ENCODE data around the gene SH3PXD2B. TPM values are rescaled to one million over a fixed set of nuclear protein-coding genes. Genes with fewer than 3 reads are reported as not detected.
"Not testable (repeated sequence)": the region's sequence is repeated elsewhere in the genome, so short reads cannot be mapped to it uniquely, and the experiment has no call there.

Gene SH3PXD2B
- total RNA-seq, 2 experiments from 2014 or later, result 0.60 to 0.95 TPM

DNA sequence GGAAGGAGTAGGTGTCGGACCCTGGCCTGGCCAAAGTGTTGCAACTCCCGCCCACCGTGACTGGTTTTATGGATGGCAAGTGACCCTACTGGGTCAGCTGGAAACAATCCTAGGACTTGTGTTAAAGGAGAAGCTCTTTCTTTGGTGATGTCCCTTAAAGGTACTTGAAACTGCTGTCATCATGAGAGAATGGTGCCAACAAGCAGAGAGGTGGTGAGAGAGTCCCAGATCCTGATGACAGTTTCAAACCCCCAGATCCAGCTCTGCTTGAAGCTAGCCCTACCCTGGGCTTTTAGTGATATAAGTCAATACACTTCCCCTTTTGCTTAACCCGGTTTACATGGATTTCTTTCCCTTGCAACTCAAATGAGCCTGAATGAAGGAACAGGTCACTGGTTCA lies 98.3 kb downstream of the SH3PXD2B start:
- ATAC-seq (ENCODE audit: poor library complexity) (no peak), DNase-seq (no peak)
- TF ChIP-seq, protein P1, sequence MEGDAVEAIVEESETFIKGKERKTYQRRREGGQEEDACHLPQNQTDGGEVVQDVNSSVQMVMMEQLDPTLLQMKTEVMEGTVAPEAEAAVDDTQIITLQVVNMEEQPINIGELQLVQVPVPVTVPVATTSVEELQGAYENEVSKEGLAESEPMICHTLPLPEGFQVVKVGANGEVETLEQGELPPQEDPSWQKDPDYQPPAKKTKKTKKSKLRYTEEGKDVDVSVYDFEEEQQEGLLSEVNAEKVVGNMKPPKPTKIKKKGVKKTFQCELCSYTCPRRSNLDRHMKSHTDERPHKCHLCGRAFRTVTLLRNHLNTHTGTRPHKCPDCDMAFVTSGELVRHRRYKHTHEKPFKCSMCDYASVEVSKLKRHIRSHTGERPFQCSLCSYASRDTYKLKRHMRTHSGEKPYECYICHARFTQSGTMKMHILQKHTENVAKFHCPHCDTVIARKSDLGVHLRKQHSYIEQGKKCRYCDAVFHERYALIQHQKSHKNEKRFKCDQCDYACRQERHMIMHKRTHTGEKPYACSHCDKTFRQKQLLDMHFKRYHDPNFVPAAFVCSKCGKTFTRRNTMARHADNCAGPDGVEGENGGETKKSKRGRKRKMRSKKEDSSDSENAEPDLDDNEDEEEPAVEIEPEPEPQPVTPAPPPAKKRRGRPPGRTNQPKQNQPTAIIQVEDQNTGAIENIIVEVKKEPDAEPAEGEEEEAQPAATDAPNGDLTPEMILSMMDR (IDR thresholded peaks at IDR 0.05), result no peak
- Histone ChIP-seq H3K9me3 (ENCODE audit: control insufficient read depth in 1 of 2, insufficient read depth in 1 of 2, low read length in 2 of 2) (no peaks in the 10 kb centered on the region), H3K27me3 (ENCODE audit: control insufficient read depth in 1 of 2, insufficient read depth in 2 of 2, low read length in 2 of 2) (no peaks in the 10 kb centered on the region), H3K27ac (ENCODE audit: low read depth in 1 of 2, low read length in 2 of 2) (no peak overlapping the region), H3K36me3 (ENCODE audit: insufficient read depth, low read length) (no peaks in the 10 kb centered on the region), H3K4me3 (ENCODE audit: low read length) (no peak overlapping the region), H3K4me1 (ENCODE audit: insufficient read depth, low read length) (no peaks in the 10 kb centered on the region)
- Mint-ChIP-seq H3K9me3 (no peaks in the 10 kb centered on the region), H3K4me3 (no peak overlapping the region), H3K4me1 (ENCODE audit: low read depth) (no peaks in the 10 kb centered on the region), H3K36me3 (ENCODE audit: low read depth) (no peaks in the 10 kb centered on the region), H3K27me3 (no peaks in the 10 kb centered on the region), H3K27ac (no peak overlapping the region)
- POLR2A ChIA-PET, result interaction anchor here (0.6 kb wide), 1 partner anchor 206 kb away, joined by 3 read pairs; no protein-coding TSS in a partner anchor
- CTCF ChIA-PET, result no interaction called here
- intact Hi-C loops (cut with DNase I, micrococcal nuclease), result no loop called here

DNA sequence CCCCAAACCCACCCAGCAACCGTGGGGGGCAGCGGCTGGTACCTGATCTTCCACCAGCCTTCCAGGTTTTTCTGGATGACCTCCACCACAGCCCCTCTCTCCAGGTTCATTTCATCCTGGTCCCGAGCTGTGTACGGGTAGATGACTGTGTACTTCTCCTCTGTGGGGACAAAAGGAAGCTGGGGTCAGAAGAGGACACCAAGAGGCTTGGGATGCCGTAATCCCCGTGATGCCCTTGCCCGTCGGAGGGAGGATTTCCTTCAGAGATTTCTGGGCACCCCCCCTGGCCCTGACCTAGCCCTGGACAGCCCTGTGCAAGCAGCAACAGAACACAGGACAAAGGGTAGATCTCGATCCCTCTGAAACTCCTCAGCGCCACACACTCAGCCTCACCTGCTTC lies 100.5 kb downstream of the SH3PXD2B start:
- ATAC-seq (ENCODE audit: poor library complexity), result no peak

DNA sequence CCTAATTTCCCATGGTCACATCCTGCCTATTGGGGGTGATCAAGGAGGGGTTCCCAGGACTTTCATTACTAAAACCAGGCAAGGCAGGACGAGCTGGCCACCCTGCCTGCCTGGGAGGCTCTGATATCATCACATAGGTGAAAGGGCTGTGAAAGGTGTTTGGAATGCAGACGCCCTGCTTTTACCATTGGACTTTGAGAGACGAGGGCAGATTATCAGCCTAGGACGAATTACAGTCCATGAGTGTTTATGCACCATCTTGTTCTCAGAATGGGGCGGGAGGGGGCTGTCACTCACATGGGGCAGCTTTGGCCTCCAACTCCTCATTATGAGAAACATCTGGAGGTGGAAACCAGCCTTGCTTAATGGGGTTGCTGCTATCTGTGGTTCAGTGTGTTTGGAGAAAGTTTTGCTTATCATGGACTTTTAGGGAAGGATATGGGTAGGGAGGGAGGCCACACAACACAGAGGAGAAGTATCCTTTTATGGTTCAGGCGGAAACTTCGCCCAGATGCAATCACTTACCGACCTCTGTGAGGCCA lies 101.0 kb downstream of the SH3PXD2B start:
- DNase-seq (no peak), ATAC-seq (ENCODE audit: poor library complexity) (no peak)
- Histone ChIP-seq H3K9me3 (ENCODE audit: control insufficient read depth in 1 of 2, insufficient read depth in 1 of 2, low read length in 2 of 2) (no peaks in the 10 kb centered on the region), H3K36me3 (ENCODE audit: insufficient read depth, low read length) (no peaks in the 10 kb centered on the region), H3K27ac (ENCODE audit: low read depth in 1 of 2, low read length in 2 of 2) (no peak overlapping the region), H3K27me3 (ENCODE audit: control insufficient read depth in 1 of 2, insufficient read depth in 2 of 2, low read length in 2 of 2) (no peaks in the 10 kb centered on the region), H3K4me1 (ENCODE audit: insufficient read depth, low read length) (no peaks in the 10 kb centered on the region), H3K4me3 (ENCODE audit: low read length) (no peak overlapping the region)
- ChIA-PET CTCF (no interaction called here), POLR2A (interaction anchor here (0.6 kb wide), 1 partner anchor 89 kb away, joined by 3 read pairs; no protein-coding TSS in a partner anchor)
- Mint-ChIP-seq H3K4me3 (no peak overlapping the region), H3K36me3 (ENCODE audit: low read depth) (no peaks in the 10 kb centered on the region), H3K27me3 (no peaks in the 10 kb centered on the region), H3K4me1 (ENCODE audit: low read depth) (no peaks in the 10 kb centered on the region), H3K27ac (no peak overlapping the region), H3K9me3 (no peaks in the 10 kb centered on the region)
- intact Hi-C loops (cut with DNase I, micrococcal nuclease), result no loop called here
- TF ChIP-seq, protein P1 (IDR thresholded peaks at IDR 0.05), result no peak

More for the DNA sequence above, 100.5 kb downstream of the SH3PXD2B start:
- Histone ChIP-seq H3K4me3 (ENCODE audit: low read length) (no peak overlapping the region), H3K27me3 (ENCODE audit: control insufficient read depth in 1 of 2, insufficient read depth in 2 of 2, low read length in 2 of 2) (no peaks in the 10 kb centered on the region), H3K9me3 (ENCODE audit: control insufficient read depth in 1 of 2, insufficient read depth in 1 of 2, low read length in 2 of 2) (no peaks in the 10 kb centered on the region), H3K4me1 (ENCODE audit: insufficient read depth, low read length) (no peaks in the 10 kb centered on the region), H3K27ac (ENCODE audit: low read depth in 1 of 2, low read length in 2 of 2) (no peak overlapping the region), H3K36me3 (ENCODE audit: insufficient read depth, low read length) (no peaks in the 10 kb centered on the region)
- Mint-ChIP-seq H3K36me3 (ENCODE audit: low read depth) (no peaks in the 10 kb centered on the region), H3K27ac (no peak overlapping the region), H3K4me3 (no peak overlapping the region), H3K27me3 (no peaks in the 10 kb centered on the region), H3K9me3 (no peaks in the 10 kb centered on the region), H3K4me1 (ENCODE audit: low read depth) (no peaks in the 10 kb centered on the region)
- ChIA-PET POLR2A (interaction anchor here (0.6 kb wide), 1 partner anchor 89 kb away, joined by 3 read pairs; no protein-coding TSS in a partner anchor), CTCF (no interaction called here)
- no peak for DNase-seq
- TF ChIP-seq, protein P1 (IDR thresholded peaks at IDR 0.05), result no peak
- intact Hi-C loops (cut with DNase I, micrococcal nuclease), result no loop called here

DNA sequence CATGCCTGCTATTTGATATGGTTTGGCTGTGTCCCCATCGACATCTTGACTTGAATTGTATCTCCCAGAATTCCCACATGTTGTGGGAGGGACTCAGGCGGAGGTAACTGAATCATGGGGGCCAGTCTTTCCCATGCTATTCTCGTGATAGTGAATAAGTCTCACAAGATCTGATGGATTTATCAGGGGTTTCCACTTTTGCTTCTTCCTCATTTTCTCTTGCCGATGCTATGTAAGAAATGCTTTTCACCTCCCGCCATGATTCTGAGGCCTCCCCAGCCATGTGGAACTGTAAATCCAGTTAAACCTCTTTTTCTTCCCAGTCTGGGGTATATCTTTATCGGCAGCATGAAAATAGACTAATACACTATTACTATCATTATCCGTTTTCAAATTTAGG lies 101.8 kb downstream of the SH3PXD2B start:
- H3K4me3 Mint-ChIP-seq; ATAC-seq (ENCODE audit: poor library complexity); H3K36me3 ChIP-seq (ENCODE audit: insufficient read depth, low read length); H3K27me3 Mint-ChIP-seq; POLR2A ChIA-PET; intact Hi-C loops (cut with DNase I, micrococcal nuclease); H3K27ac Mint-ChIP-seq; DNase-seq; H3K9me3 Mint-ChIP-seq; H3K9me3 ChIP-seq (ENCODE audit: control insufficient read depth in 1 of 2, insufficient read depth in 1 of 2, low read length in 2 of 2); CTCF ChIA-PET; H3K27ac ChIP-seq (ENCODE audit: low read depth in 1 of 2, low read length in 2 of 2); H3K27me3 ChIP-seq (ENCODE audit: control insufficient read depth in 1 of 2, insufficient read depth in 2 of 2, low read length in 2 of 2); H3K4me3 ChIP-seq (ENCODE audit: low read length); H3K4me1 ChIP-seq (ENCODE audit: insufficient read depth, low read length); H3K4me1 Mint-ChIP-seq (ENCODE audit: low read depth); H3K36me3 Mint-ChIP-seq (ENCODE audit: low read depth): not testable (repeated sequence)

Data from CD4-positive, alpha-beta T cell (primary cell).